ENCODE data around the gene THAP3.

Gene THAP3

DNA sequence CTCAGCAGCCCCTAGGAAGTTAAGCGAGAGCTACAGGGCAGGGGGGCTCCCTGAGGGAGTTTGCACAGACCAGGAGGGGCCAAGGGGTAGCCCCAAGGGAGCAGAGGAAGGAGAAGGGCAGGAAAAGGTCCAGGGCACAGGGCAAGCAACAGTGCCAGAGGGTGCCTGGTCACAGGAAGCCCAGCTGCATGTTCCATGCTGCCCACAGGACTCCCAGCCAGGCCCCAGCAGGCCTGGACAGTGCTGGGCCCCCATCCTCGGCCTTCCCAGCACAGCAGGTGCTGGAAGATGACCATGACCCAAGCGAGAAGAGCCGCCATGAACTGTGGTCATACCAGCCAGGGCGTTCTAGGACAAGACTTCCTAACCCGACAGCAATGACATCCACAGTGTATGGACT lies 33.0 kb upstream of the THAP3 start:
- DNase-seq (ENCODE audit: insufficient read length, low spot score) (no peak), FAIRE-seq (no peak)
- TF ChIP-seq, protein P1, sequence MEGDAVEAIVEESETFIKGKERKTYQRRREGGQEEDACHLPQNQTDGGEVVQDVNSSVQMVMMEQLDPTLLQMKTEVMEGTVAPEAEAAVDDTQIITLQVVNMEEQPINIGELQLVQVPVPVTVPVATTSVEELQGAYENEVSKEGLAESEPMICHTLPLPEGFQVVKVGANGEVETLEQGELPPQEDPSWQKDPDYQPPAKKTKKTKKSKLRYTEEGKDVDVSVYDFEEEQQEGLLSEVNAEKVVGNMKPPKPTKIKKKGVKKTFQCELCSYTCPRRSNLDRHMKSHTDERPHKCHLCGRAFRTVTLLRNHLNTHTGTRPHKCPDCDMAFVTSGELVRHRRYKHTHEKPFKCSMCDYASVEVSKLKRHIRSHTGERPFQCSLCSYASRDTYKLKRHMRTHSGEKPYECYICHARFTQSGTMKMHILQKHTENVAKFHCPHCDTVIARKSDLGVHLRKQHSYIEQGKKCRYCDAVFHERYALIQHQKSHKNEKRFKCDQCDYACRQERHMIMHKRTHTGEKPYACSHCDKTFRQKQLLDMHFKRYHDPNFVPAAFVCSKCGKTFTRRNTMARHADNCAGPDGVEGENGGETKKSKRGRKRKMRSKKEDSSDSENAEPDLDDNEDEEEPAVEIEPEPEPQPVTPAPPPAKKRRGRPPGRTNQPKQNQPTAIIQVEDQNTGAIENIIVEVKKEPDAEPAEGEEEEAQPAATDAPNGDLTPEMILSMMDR (IDR thresholded peaks at IDR 0.05; ENCODE audit: insufficient read depth, missing control alignments) = no peak

- TF ChIP-seq, protein P1 (IDR thresholded peaks at IDR 0.05; ENCODE audit: insufficient read depth, missing control alignments) = no peak
These were observed 32.2 kb upstream of the THAP3 start for GRCh38 chr1:6592441-6592840.

DNA sequence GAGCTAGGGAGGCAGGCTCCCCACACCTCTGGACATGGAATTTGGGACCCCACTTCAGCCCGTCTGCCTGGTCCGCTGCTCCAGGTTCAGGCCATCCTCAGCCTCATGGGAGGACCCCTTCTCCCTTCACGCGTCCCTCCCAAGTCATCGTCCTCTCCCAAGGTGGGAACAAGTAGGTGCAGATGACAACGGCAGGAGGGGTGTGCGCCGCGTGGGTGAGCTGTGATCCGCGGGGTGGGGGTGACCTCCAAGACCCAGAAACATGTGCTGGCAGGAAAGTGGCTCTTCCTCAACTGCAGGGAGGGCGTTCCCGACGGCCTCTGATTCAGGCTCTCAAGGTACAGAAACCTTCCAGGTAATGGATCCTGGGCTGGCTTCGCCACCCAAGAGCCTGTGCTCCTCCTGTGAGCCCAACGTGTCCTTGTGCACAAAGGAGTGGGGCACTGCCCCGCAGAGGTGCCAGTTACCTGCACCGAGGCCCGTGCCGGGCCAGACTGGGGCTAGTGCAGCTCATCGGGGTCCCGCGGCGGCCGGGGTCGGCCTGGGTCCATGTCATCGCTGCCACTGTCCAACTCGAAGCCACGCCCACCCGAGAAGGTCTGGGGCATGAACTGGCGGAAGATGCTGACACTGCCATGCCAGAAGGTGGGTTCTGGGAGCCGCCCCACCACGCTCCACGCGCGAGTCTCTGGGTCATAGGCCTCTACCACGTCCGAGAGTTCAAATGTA lies 31.6 kb upstream of the THAP3 start:
- DNase-seq (ENCODE audit: insufficient read length, low spot score) (no peak), FAIRE-seq (no peak)
- TF ChIP-seq, protein P1 (IDR thresholded peaks at IDR 0.05; ENCODE audit: insufficient read depth, missing control alignments) = no peak

More at GRCh38 chr1:6592441-6592840, 32.2 kb upstream of the THAP3 start:
- FAIRE-seq = no peak
- DNase-seq (ENCODE audit: insufficient read length, low spot score) = no peak

- TF ChIP-seq, protein P1 (IDR thresholded peaks at IDR 0.05; ENCODE audit: insufficient read depth, missing control alignments) = no peak
- no peak for FAIRE-seq
- no peak for DNase-seq (ENCODE audit: insufficient read length, low spot score)
These were observed 30.9 kb upstream of the THAP3 start for GRCh38 chr1:6593810-6594209.

GRCh38 chr1:6594977-6595740 lies 29.5 kb upstream of the THAP3 start:
- DNase-seq (ENCODE audit: insufficient read length, low spot score) (no peak), FAIRE-seq (no peak)
- TF ChIP-seq, protein P1 (IDR thresholded peaks at IDR 0.05; ENCODE audit: insufficient read depth, missing control alignments) = no peak

DNA sequence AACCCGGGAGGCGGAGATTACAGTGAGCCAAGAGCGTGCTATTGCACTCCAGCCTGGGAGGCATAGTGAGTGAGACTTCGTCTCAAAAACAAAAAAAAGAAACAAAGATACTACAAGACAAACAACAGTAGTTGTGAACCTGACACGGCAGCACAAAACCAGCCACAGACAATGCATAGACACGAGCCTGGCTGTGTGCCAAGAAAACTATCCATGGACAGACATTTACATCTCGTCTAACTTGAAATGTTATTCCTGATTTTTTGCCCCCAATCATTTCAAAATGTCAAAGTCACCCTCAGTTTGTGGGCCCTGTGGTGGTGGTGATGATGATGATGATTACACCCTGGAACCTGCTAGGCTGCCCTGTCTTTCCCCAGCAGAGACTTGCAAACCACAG lies 28.3 kb upstream of the THAP3 start:
- FAIRE-seq (no peak), DNase-seq (ENCODE audit: insufficient read length, low spot score) (no peak)
- TF ChIP-seq, protein P1 (IDR thresholded peaks at IDR 0.05; ENCODE audit: insufficient read depth, missing control alignments) = no peak
